Activated CD8-positive, alpha-beta memory T cell treated with anti-CD3 and anti-CD28 coated beads, Interleukin-2, amount 10 ng/mL, durations not matched to agents 7 days and 5 days (primary cell): ENCODE measurements around the gene DUS1L. TPM values are rescaled to one million over a fixed set of nuclear protein-coding genes. Genes with fewer than 3 reads are reported as not detected.

ENCODE experiments used
- ATAC-seq: fragments of 150-1000 bp; cut with Tn5 transposase; one replicate; pipeline ENCODE4 v1.10.0; 2021; ENCODE audit warnings: moderate library complexity
- CTCF ChIA-PET: fragments of 350-600 bp; sonication (Branson Sonifier 250); formaldehyde crosslinking; loops from one replicate; lab custom pipeline; 2021; ENCODE audit warnings: antibody characterized with exemption; lab: Charles Lee
- DNase-seq: peaks from one replicate; pipeline ENCODE4 v3.0.0-alpha.2; 2020
- H3K27ac Mint-ChIP-seq: one replicate; pipeline ENCODE4 v1.8.0; 2021; ENCODE audit warnings: mild to moderate bottlenecking, mixed read lengths
- H3K27me3 Mint-ChIP-seq: one replicate; pipeline ENCODE4 v1.8.0; 2021; ENCODE audit warnings: mixed read lengths
- H3K36me3 Mint-ChIP-seq: one replicate; pipeline ENCODE4 v1.8.0; 2021; ENCODE audit warnings: mild to moderate bottlenecking, mixed read lengths
- H3K4me1 Mint-ChIP-seq: one replicate; pipeline ENCODE4 v1.8.0; 2021; ENCODE audit warnings: mixed read lengths
- H3K4me3 Mint-ChIP-seq: one replicate; pipeline ENCODE4 v1.8.0; 2021; ENCODE audit warnings: mild to moderate bottlenecking, moderate library complexity, mixed read lengths
- H3K9me3 Mint-ChIP-seq: one replicate; pipeline ENCODE4 v1.8.0; 2022; ENCODE audit warnings: low read depth, mixed read lengths
- total RNA-seq, 2 experiments: library from RNA; stranded (reverse); gene quantifications; one replicate each; pipeline ENCODE4 v1.2.3, GENCODE V29; 2021

The DUS1L gene
- total RNA-seq, 2 experiments from 2014 or later = 134 to 139 TPM

- Mint-ChIP-seq H3K9me3 (no peaks in the 10 kb centered on the region), H3K27me3 (no peaks in the 10 kb centered on the region), H3K4me1 (peaks cover 24% of the 10 kb centered on the region), H3K27ac (peak within 1 kb of the TSS; percentile 91), H3K4me3 (peak within 1 kb of the TSS; percentile 74), H3K36me3 (peaks cover 7% of the 10 kb centered on the region)
- DNase-seq = peak; percentile 98
- ATAC-seq = peak; percentile 95
- CTCF ChIA-PET = interaction anchor here (0.6 to 3.5 kb wide), 33 partner anchors 7 to 353 kb away, joined by 3 to 18 read pairs (median 5); partner anchors contain the start of genes CD7, CENPX, FASN and LRRC45
Observed at GRCh38 chr17:82037092-82037888, 28.3 kb downstream of the DUS1L start, which contains the start of gene DCXR. Gene DCXR (minus strand): TSS chr17:82037697. CDS start chr17:82037682, 15 bp downstream.

- DNase-seq = no peak
- H3K27ac Mint-ChIP-seq = peak overlapping the region; percentile 28
- H3K36me3 Mint-ChIP-seq = peaks cover 7% of the 10 kb centered on the region
- no peak for ATAC-seq
- peak overlapping the region; percentile 74 for H3K4me3 Mint-ChIP-seq
- CTCF ChIA-PET = interaction anchor here (0.8 to 3.5 kb wide), 7 partner anchors 9 to 77 kb away, joined by 3 to 10 read pairs (median 5); partner anchors contain the start of genes CENPX and LRRC45
- peaks cover 24% of the 10 kb centered on the region for H3K4me1 Mint-ChIP-seq
- H3K27me3 Mint-ChIP-seq = no peaks in the 10 kb centered on the region
- no peaks in the 10 kb centered on the region for H3K9me3 Mint-ChIP-seq
Observed at GRCh38 chr17:82036634-82037091, 28.9 kb downstream of the DUS1L start.

GRCh38 chr17:82035956-82036633 lies 29.5 kb downstream of the DUS1L start:
- peaks cover 7% of the 10 kb centered on the region for H3K36me3 Mint-ChIP-seq
- CTCF ChIA-PET = interaction anchor here (0.8 to 3.5 kb wide), 8 partner anchors 8 to 118 kb away, joined by 3 to 10 read pairs (median 5); partner anchors contain the start of genes CENPX and LRRC45
- no peaks in the 10 kb centered on the region for H3K27me3 Mint-ChIP-seq
- DNase-seq = no peak
- H3K27ac Mint-ChIP-seq = no peak overlapping the region
- peak overlapping the region; percentile 74 for H3K4me3 Mint-ChIP-seq
- H3K9me3 Mint-ChIP-seq = no peaks in the 10 kb centered on the region
- H3K4me1 Mint-ChIP-seq = peaks cover 22% of the 10 kb centered on the region
- no peak for ATAC-seq

- Mint-ChIP-seq H3K27ac (no peak overlapping the region), H3K4me3 (peak overlapping the region; percentile 74), H3K4me1 (peaks cover 23% of the 10 kb centered on the region), H3K27me3 (no peaks in the 10 kb centered on the region), H3K9me3 (no peaks in the 10 kb centered on the region), H3K36me3 (peaks cover 7% of the 10 kb centered on the region)
- no peak for ATAC-seq
- CTCF ChIA-PET = interaction anchor here (0.8 to 3.5 kb wide), 5 partner anchors 12 to 119 kb away, joined by 3 to 10 read pairs (median 8); partner anchors contain the start of genes CENPX and LRRC45
- no peak for DNase-seq
Observed at GRCh38 chr17:82035488-82035887, 30.1 kb downstream of the DUS1L start.

GRCh38 chr17:82034371-82035011 lies 31.1 kb downstream of the DUS1L start:
- H3K36me3 Mint-ChIP-seq = peaks cover 10% of the 10 kb centered on the region
- no peaks in the 10 kb centered on the region for H3K27me3 Mint-ChIP-seq
- CTCF ChIA-PET = interaction anchor here (1.2 to 2.1 kb wide), 5 partner anchors 12 to 172 kb away, joined by 3 to 9 read pairs (median 4); partner anchors contain the start of genes CENPX and LRRC45
- DNase-seq = no peak
- no peak overlapping the region for H3K4me3 Mint-ChIP-seq
- H3K27ac Mint-ChIP-seq = no peak overlapping the region
- H3K9me3 Mint-ChIP-seq = no peaks in the 10 kb centered on the region
- no peak for ATAC-seq
- H3K4me1 Mint-ChIP-seq = peaks cover 27% of the 10 kb centered on the region

GRCh38 chr17:82033359-82034085 lies 32.1 kb downstream of the DUS1L start:
- Mint-ChIP-seq H3K4me1 (peaks cover 25% of the 10 kb centered on the region), H3K27ac (no peak overlapping the region), H3K4me3 (no peak overlapping the region), H3K9me3 (no peaks in the 10 kb centered on the region), H3K36me3 (peaks cover 10% of the 10 kb centered on the region), H3K27me3 (no peaks in the 10 kb centered on the region)
- DNase-seq (no peak), ATAC-seq (no peak)
- CTCF ChIA-PET = interaction anchor here (1.0 to 4.5 kb wide), 8 partner anchors 11 to 173 kb away, joined by 3 to 56 read pairs (median 4); partner anchors contain the start of genes CENPX and LRRC45

GRCh38 chr17:82031885-82032627 lies 33.5 kb downstream of the DUS1L start:
- H3K4me1 Mint-ChIP-seq = peaks cover 26% of the 10 kb centered on the region
- H3K9me3 Mint-ChIP-seq = no peaks in the 10 kb centered on the region
- peak overlapping the region; percentile 9 for H3K4me3 Mint-ChIP-seq
- DNase-seq (peak; percentile 66), ATAC-seq (peak; percentile 67)
- H3K27ac Mint-ChIP-seq = no peak overlapping the region
- CTCF ChIA-PET = interaction anchor here (1.0 to 4.5 kb wide), 7 partner anchors 11 to 124 kb away, joined by 3 to 56 read pairs (median 4); no protein-coding TSS in a partner anchor
- H3K27me3 Mint-ChIP-seq = no peaks in the 10 kb centered on the region
- H3K36me3 Mint-ChIP-seq = peaks cover 10% of the 10 kb centered on the region

GRCh38 chr17:82031303-82031884 lies 34.2 kb downstream of the DUS1L start, which contains the start of gene RAC3:
Gene RAC3 (plus strand): TSS chr17:82031678. CDS start chr17:82031762, 84 bp downstream.
- H3K4me1 Mint-ChIP-seq = peaks cover 28% of the 10 kb centered on the region
- H3K27me3 Mint-ChIP-seq = no peaks in the 10 kb centered on the region
- peak; percentile 34 for ATAC-seq
- peak within 1 kb of the TSS; percentile 70 for H3K4me3 Mint-ChIP-seq
- no peak for DNase-seq
- peaks cover 10% of the 10 kb centered on the region for H3K36me3 Mint-ChIP-seq
- H3K9me3 Mint-ChIP-seq = no peaks in the 10 kb centered on the region
- CTCF ChIA-PET = interaction anchor here (0.9 to 4.5 kb wide), 9 partner anchors 10 to 169 kb away, joined by 3 to 56 read pairs (median 8); partner anchors contain the start of genes GPS1, NOTUM and RFNG
- H3K27ac Mint-ChIP-seq = peak within 1 kb of the TSS; percentile 59

GRCh38 chr17:82030470-82031302 lies 34.9 kb downstream of the DUS1L start:
- H3K27ac Mint-ChIP-seq = peak overlapping the region; percentile 59
- H3K4me3 Mint-ChIP-seq = peak overlapping the region; percentile 70
- peaks cover 28% of the 10 kb centered on the region for H3K4me1 Mint-ChIP-seq
- H3K9me3 Mint-ChIP-seq = no peaks in the 10 kb centered on the region
- no peaks in the 10 kb centered on the region for H3K27me3 Mint-ChIP-seq
- H3K36me3 Mint-ChIP-seq = peaks cover 10% of the 10 kb centered on the region
- CTCF ChIA-PET = interaction anchor here (0.5 to 4.5 kb wide), 46 partner anchors 8 to 744 kb away, joined by 3 to 56 read pairs (median 4); partner anchors contain the start of genes DCXR, GPS1, MAFG and NOTUM
- ATAC-seq (peak; percentile 71), DNase-seq (peak; percentile 88)

- ATAC-seq (peak; percentile 2), DNase-seq (no peak)
Observed at GRCh38 chr17:82029990-82030469, 35.6 kb downstream of the DUS1L start.

More at GRCh38 chr17:82029990-82030469, 35.6 kb downstream of the DUS1L start:
- Mint-ChIP-seq H3K9me3 (no peaks in the 10 kb centered on the region), H3K27me3 (no peaks in the 10 kb centered on the region), H3K36me3 (peaks cover 5% of the 10 kb centered on the region), H3K4me1 (peaks cover 25% of the 10 kb centered on the region), H3K27ac (no peak overlapping the region), H3K4me3 (no peak overlapping the region)
- CTCF ChIA-PET = interaction anchor here (0.5 to 4.5 kb wide), 42 partner anchors 8 to 745 kb away, joined by 3 to 56 read pairs (median 4); partner anchors contain the start of genes DCXR, GPS1, MAFG and NOTUM
